ENCODE measurements around the gene ATRAID.

The ATRAID gene

GRCh38 chr2:27218614-27219013 lies 6.8 kb downstream of the ATRAID start:
- no peak overlapping the region for H3K4me3 ChIP-seq
- intact Hi-C loops (cut with DNase I; ENCODE audit: low total_unique reads), result loop anchor here (10.0 kb wide), 3 partner anchors 84 to 254 kb away; partner anchors contain the start of genes PREB, PRR30 and TMEM214
- DNase-seq, result no peak
- H3K36me3 ChIP-seq, result peaks cover 15 to 44% (median 21%) of the 10 kb centered on the region in 3 donors
- peaks cover 0 to 14% (median 8%) of the 10 kb centered on the region in 4 donors for H3K4me1 ChIP-seq
- no peaks in the 10 kb centered on the region for H3K9me3 ChIP-seq
- no peak for TF ChIP-seq CTCF (IDR thresholded peaks at IDR 0.05)
- no peaks in the 10 kb centered on the region for H3K27me3 ChIP-seq
- no peak overlapping the region for H3K27ac ChIP-seq

GRCh38 chr2:27219091-27219490 lies 7.2 kb downstream of the ATRAID start:
- no peak for TF ChIP-seq CTCF (IDR thresholded peaks at IDR 0.05)
- intact Hi-C loops (cut with DNase I; ENCODE audit: low total_unique reads), result loop anchor here (10.0 kb wide), 3 partner anchors 84 to 254 kb away; partner anchors contain the start of genes PREB, PRR30 and TMEM214
- Histone ChIP-seq H3K4me1 (peaks cover 0 to 13% (median 7%) of the 10 kb centered on the region in 4 donors), H3K36me3 (peaks cover 15 to 49% (median 26%) of the 10 kb centered on the region in 3 donors), H3K4me3 (no peak overlapping the region), H3K27ac (no peak overlapping the region), H3K27me3 (no peaks in the 10 kb centered on the region), H3K9me3 (no peaks in the 10 kb centered on the region)
- no peak for DNase-seq

- H3K4me3 ChIP-seq, result no peak overlapping the region
- intact Hi-C loops (cut with DNase I; ENCODE audit: low total_unique reads), result no loop called here
- H3K4me1 ChIP-seq, result peaks cover 0 to 13% (median 7%) of the 10 kb centered on the region in 4 donors
- peaks cover 22 to 55% (median 36%) of the 10 kb centered on the region in 3 donors for H3K36me3 ChIP-seq
- H3K27ac ChIP-seq, result no peak overlapping the region
- no peak for DNase-seq
- TF ChIP-seq CTCF (IDR thresholded peaks at IDR 0.05), result no peak
- H3K9me3 ChIP-seq, result no peaks in the 10 kb centered on the region
- no peaks in the 10 kb centered on the region for H3K27me3 ChIP-seq
Measured at GRCh38 chr2:27220091-27220490, 8.2 kb downstream of the ATRAID start.

GRCh38 chr2:27221166-27221565 lies 9.3 kb downstream of the ATRAID start:
- H3K27me3 ChIP-seq, result no peaks in the 10 kb centered on the region
- H3K4me3 ChIP-seq, result no peak overlapping the region
- no peak for TF ChIP-seq CTCF (IDR thresholded peaks at IDR 0.05)
- peaks cover 31 to 60% (median 40%) of the 10 kb centered on the region in 3 donors for H3K36me3 ChIP-seq
- H3K4me1 ChIP-seq, result peaks cover 0 to 13% (median 7%) of the 10 kb centered on the region in 4 donors
- DNase-seq, result no peak
- H3K9me3 ChIP-seq, result no peaks in the 10 kb centered on the region
- intact Hi-C loops (cut with DNase I; ENCODE audit: low total_unique reads), result no loop called here
- H3K27ac ChIP-seq, result no peak overlapping the region

- Histone ChIP-seq H3K36me3 (peaks cover 43 to 72% (median 53%) of the 10 kb centered on the region in 3 donors), H3K4me3 (no peak overlapping the region), H3K27ac (no peak overlapping the region), H3K9me3 (no peaks in the 10 kb centered on the region), H3K4me1 (peaks cover 0 to 9% (median 6%) of the 10 kb centered on the region in 4 donors), H3K27me3 (no peaks in the 10 kb centered on the region)
- no peak for TF ChIP-seq CTCF (IDR thresholded peaks at IDR 0.05)
- DNase-seq, result no peak
- intact Hi-C loops (cut with DNase I; ENCODE audit: low total_unique reads), result no loop called here
Measured at GRCh38 chr2:27222407-27222806, 10.6 kb downstream of the ATRAID start.

GRCh38 chr2:27223416-27223815 lies 11.6 kb downstream of the ATRAID start:
- intact Hi-C loops (cut with DNase I; ENCODE audit: low total_unique reads), result no loop called here
- Histone ChIP-seq H3K9me3 (no peaks in the 10 kb centered on the region), H3K27me3 (no peaks in the 10 kb centered on the region), H3K27ac (no peak overlapping the region), H3K4me3 (no peak overlapping the region), H3K36me3 (peaks cover 51 to 82% (median 60%) of the 10 kb centered on the region in 3 donors), H3K4me1 (peaks cover 0 to under 1% (median 0%) of the 10 kb centered on the region in 4 donors)
- no peak for DNase-seq
- TF ChIP-seq CTCF (IDR thresholded peaks at IDR 0.05), result no peak

All from tibial artery (tissue), 4 donors.